Measurements from ENCODE around the gene CALML5.

The CALML5 gene

DNA sequence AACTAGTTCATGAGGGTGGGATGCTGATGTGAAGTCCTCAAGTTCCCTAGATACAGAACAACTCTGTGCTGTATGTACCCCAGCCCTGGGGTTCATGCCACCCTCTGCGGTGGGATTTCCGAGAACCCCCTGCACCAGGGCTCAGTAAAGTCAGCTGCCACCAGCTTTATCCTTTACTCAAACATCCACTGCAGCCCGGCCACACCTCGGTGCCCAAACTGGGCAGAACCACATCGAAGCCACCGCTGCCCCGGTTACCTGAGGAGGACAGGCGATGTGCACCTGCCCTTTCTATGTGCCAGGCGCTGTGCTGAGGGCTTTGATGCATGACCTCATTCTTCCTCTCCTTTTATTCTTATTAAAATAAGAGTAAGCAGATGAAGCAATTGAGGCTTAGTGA is 9.9 kb upstream of the CALML5 start:
- Histone ChIP-seq H3K4me1 (ENCODE audit: insufficient read depth, low read length, poor library complexity, severe bottlenecking) (peaks cover 4% of the 10 kb centered on the region), H2AFZ (ENCODE audit: low read length) (no peak overlapping the region), H3K9me2 (replicated peaks; ENCODE audit: low read depth, low read length) (no peaks in the 10 kb centered on the region), H3K4me3 (ENCODE audit: low read length, poor library complexity, severe bottlenecking) (no peak overlapping the region), H3K36me3 (ENCODE audit: insufficient read depth, low read length) (no peaks in the 10 kb centered on the region), H3F3A (ENCODE audit: low read depth) (no peaks in the 10 kb centered on the region), H3K79me2 (ENCODE audit: insufficient read depth, low read length) (no peaks in the 10 kb centered on the region), H3K9me3 (ENCODE audit: insufficient read depth, low read depth, low read length) (no peaks in the 10 kb centered on the region), H3K27me3 (ENCODE audit: insufficient read depth, low read length, poor library complexity, severe bottlenecking) (no peaks in the 10 kb centered on the region), H4K20me1 (ENCODE audit: insufficient read depth, low read length, poor library complexity, severe bottlenecking) (no peaks in the 10 kb centered on the region), H3K4me2 (ENCODE audit: low read depth, low read length, poor library complexity, severe bottlenecking) (no peak overlapping the region), H3K9ac (ENCODE audit: low read depth, low read length, poor library complexity, severe bottlenecking) (no peak overlapping the region)
- TF ChIP-seq EZH2phosphoT487 (IDR thresholded peaks at IDR 0.05; ENCODE audit: borderline replicate concordance) (no peak), CTCF (conservative IDR thresholded peaks at IDR 0.05; ENCODE audit: low read length) (no peak)

DNA sequence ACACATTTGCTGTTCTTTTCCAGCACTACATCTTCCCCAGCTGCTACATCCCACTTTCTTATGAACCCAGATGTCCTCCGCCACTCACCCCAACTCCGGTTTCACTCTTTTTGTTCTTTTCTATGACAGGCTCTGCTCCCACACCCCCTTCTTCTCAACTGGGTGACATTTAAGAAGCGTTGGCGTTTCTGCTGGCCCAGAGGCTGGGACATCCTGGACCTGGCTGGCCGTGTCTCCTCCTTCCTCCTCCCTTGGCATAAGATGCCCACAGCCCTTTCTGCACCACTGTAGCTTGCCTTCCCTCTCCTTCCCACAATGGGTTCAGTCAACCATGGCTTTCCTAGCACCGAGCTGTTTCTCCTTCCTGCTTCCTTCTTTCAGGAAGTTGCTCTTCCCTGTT is 9.4 kb upstream of the CALML5 start:
- TF ChIP-seq EZH2phosphoT487 (IDR thresholded peaks at IDR 0.05; ENCODE audit: borderline replicate concordance) = no peak
- no peak for TF ChIP-seq CTCF (conservative IDR thresholded peaks at IDR 0.05; ENCODE audit: low read length)
- no peaks in the 10 kb centered on the region for H3K79me2 ChIP-seq (ENCODE audit: insufficient read depth, low read length)
- H3K36me3 ChIP-seq (ENCODE audit: insufficient read depth, low read length) = no peaks in the 10 kb centered on the region
- no peaks in the 10 kb centered on the region for H3K27me3 ChIP-seq (ENCODE audit: insufficient read depth, low read length, poor library complexity, severe bottlenecking)
- no peaks in the 10 kb centered on the region for H4K20me1 ChIP-seq (ENCODE audit: insufficient read depth, low read length, poor library complexity, severe bottlenecking)
- no peak overlapping the region for H3K4me2 ChIP-seq (ENCODE audit: low read depth, low read length, poor library complexity, severe bottlenecking)
- H3K9ac ChIP-seq (ENCODE audit: low read depth, low read length, poor library complexity, severe bottlenecking) = no peak overlapping the region
- no peaks in the 10 kb centered on the region for H3F3A ChIP-seq (ENCODE audit: low read depth)
- H3K9me2 ChIP-seq (replicated peaks; ENCODE audit: low read depth, low read length) = no peaks in the 10 kb centered on the region
- peaks cover 4% of the 10 kb centered on the region for H3K4me1 ChIP-seq (ENCODE audit: insufficient read depth, low read length, poor library complexity, severe bottlenecking)
- H2AFZ ChIP-seq (ENCODE audit: low read length) = no peak overlapping the region
- H3K9me3 ChIP-seq (ENCODE audit: insufficient read depth, low read depth, low read length) = no peaks in the 10 kb centered on the region
- no peak overlapping the region for H3K4me3 ChIP-seq (ENCODE audit: low read length, poor library complexity, severe bottlenecking)

DNA sequence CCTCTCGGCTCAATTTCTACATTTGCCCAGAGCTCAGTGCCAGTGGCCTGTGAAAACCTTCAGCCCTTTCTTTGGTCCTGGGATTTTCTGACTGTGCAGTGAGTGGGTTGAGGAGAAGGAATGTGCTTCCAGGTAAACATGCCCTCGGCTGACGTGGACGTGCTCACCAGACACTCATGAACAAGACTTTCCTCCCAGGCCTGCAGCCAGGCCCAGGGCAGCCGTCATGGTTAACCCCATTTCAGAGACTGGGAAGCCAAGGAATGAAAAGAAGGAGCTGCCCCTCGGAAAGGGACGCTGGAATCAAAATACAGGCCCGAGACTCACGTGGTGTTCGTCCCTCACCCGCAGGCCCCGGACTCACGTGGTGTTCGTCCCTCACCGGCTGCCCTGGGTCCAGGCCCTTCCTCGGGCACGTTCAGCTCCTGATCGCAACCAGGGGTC is 8.8 kb upstream of the CALML5 start:
- Histone ChIP-seq H3K4me1 (ENCODE audit: insufficient read depth, low read length, poor library complexity, severe bottlenecking) (peaks cover 2% of the 10 kb centered on the region), H3K4me2 (ENCODE audit: low read depth, low read length, poor library complexity, severe bottlenecking) (no peak overlapping the region), H3K9me2 (replicated peaks; ENCODE audit: low read depth, low read length) (no peaks in the 10 kb centered on the region), H4K20me1 (ENCODE audit: insufficient read depth, low read length, poor library complexity, severe bottlenecking) (no peaks in the 10 kb centered on the region), H2AFZ (ENCODE audit: low read length) (no peak overlapping the region), H3K9me3 (ENCODE audit: insufficient read depth, low read depth, low read length) (no peaks in the 10 kb centered on the region), H3F3A (ENCODE audit: low read depth) (no peaks in the 10 kb centered on the region), H3K36me3 (ENCODE audit: insufficient read depth, low read length) (no peaks in the 10 kb centered on the region), H3K27me3 (ENCODE audit: insufficient read depth, low read length, poor library complexity, severe bottlenecking) (no peaks in the 10 kb centered on the region), H3K79me2 (ENCODE audit: insufficient read depth, low read length) (no peaks in the 10 kb centered on the region), H3K9ac (ENCODE audit: low read depth, low read length, poor library complexity, severe bottlenecking) (no peak overlapping the region), H3K4me3 (ENCODE audit: low read length, poor library complexity, severe bottlenecking) (no peak overlapping the region)
- TF ChIP-seq EZH2phosphoT487 (IDR thresholded peaks at IDR 0.05; ENCODE audit: borderline replicate concordance) = no peak
- TF ChIP-seq CTCF (conservative IDR thresholded peaks at IDR 0.05; ENCODE audit: low read length) = no peak
